Measurements from ENCODE around the gene CRB1.

The CRB1 gene

GRCh38 chr1:197268012-197268411, at the start of gene CRB1:
Gene CRB1, plus strand, starts transcription at chr1:197268252. Its CDS starts 161 bp downstream, at chr1:197268413.
- no peak for TF ChIP-seq CTCF (IDR thresholded peaks at IDR 0.05; ENCODE audit: low read depth, low read length)
- peak; percentile 80 for DNase-seq
- no peaks in the 10 kb centered on the region for H3K27me3 ChIP-seq (ENCODE audit: insufficient read depth, low read depth, severe bottlenecking)
- peak within 1 kb of the TSS; percentile 58 for H3K4me3 ChIP-seq (ENCODE audit: low read depth, low read length)
- no peaks in the 10 kb centered on the region for H3K9me3 ChIP-seq (ENCODE audit: severe bottlenecking)
- H3K36me3 ChIP-seq = no peaks in the 10 kb centered on the region
- H3K27ac ChIP-seq = peak within 1 kb of the TSS; percentile 68

GRCh38 chr1:197218857-197219256, 49.2 kb upstream of the CRB1 start:
- TF ChIP-seq CTCF (IDR thresholded peaks at IDR 0.05; ENCODE audit: low read depth, low read length) = no peak
- Histone ChIP-seq H3K36me3 (no peaks in the 10 kb centered on the region), H3K27ac (no peak overlapping the region), H3K9me3 (ENCODE audit: severe bottlenecking) (no peaks in the 10 kb centered on the region), H3K4me3 (ENCODE audit: low read depth, low read length) (no peak overlapping the region), H3K27me3 (ENCODE audit: insufficient read depth, low read depth, severe bottlenecking) (no peaks in the 10 kb centered on the region)
- no peak for DNase-seq

- Histone ChIP-seq H3K36me3 (no peaks in the 10 kb centered on the region), H3K4me3 (ENCODE audit: low read depth, low read length) (no peak overlapping the region), H3K27ac (no peak overlapping the region), H3K9me3 (ENCODE audit: severe bottlenecking) (peaks cover 2% of the 10 kb centered on the region), H3K27me3 (ENCODE audit: insufficient read depth, low read depth, severe bottlenecking) (no peaks in the 10 kb centered on the region)
- no peak for DNase-seq
- TF ChIP-seq CTCF (IDR thresholded peaks at IDR 0.05; ENCODE audit: low read depth, low read length) = no peak
Observed at GRCh38 chr1:197222025-197222685, 45.9 kb upstream of the CRB1 start.

- Histone ChIP-seq H3K9me3 (ENCODE audit: severe bottlenecking) (peaks cover 2% of the 10 kb centered on the region), H3K36me3 (no peaks in the 10 kb centered on the region), H3K4me3 (ENCODE audit: low read depth, low read length) (no peak overlapping the region), H3K27me3 (ENCODE audit: insufficient read depth, low read depth, severe bottlenecking) (no peaks in the 10 kb centered on the region), H3K27ac (no peak overlapping the region)
- DNase-seq = no peak
- TF ChIP-seq CTCF (IDR thresholded peaks at IDR 0.05; ENCODE audit: low read depth, low read length) = no peak
Observed at GRCh38 chr1:197222780-197223179, 45.3 kb upstream of the CRB1 start.

GRCh38 chr1:197224160-197224559, 43.9 kb upstream of the CRB1 start:
- no peaks in the 10 kb centered on the region for H3K27me3 ChIP-seq (ENCODE audit: insufficient read depth, low read depth, severe bottlenecking)
- no peak overlapping the region for H3K4me3 ChIP-seq (ENCODE audit: low read depth, low read length)
- no peak for DNase-seq
- TF ChIP-seq CTCF (IDR thresholded peaks at IDR 0.05; ENCODE audit: low read depth, low read length) = 0 out of 2 replicates have a peak, but pooled peaks have one; percentile 8
- H3K36me3 ChIP-seq = no peaks in the 10 kb centered on the region
- H3K9me3 ChIP-seq (ENCODE audit: severe bottlenecking) = peaks cover 2% of the 10 kb centered on the region
- no peak overlapping the region for H3K27ac ChIP-seq

GRCh38 chr1:197225611-197226010, 42.4 kb upstream of the CRB1 start:
- Histone ChIP-seq H3K9me3 (ENCODE audit: severe bottlenecking) (peaks cover 2% of the 10 kb centered on the region), H3K27me3 (ENCODE audit: insufficient read depth, low read depth, severe bottlenecking) (no peaks in the 10 kb centered on the region), H3K36me3 (no peaks in the 10 kb centered on the region), H3K27ac (no peak overlapping the region), H3K4me3 (ENCODE audit: low read depth, low read length) (no peak overlapping the region)
- no peak for DNase-seq
- TF ChIP-seq CTCF (IDR thresholded peaks at IDR 0.05; ENCODE audit: low read depth, low read length) = no peak

All from WERI-Rb-1 (cell line).